GM12878 (cell line): Measurements from ENCODE around the gene KRTAP10-5.

Source experiments
- CEBPZ ChIP-seq: fragments of 150-350 bp; IDR thresholded peaks from 2 replicates; pipeline ENCODE4 v1.6.1; 2016; ENCODE audit warnings: low read depth, low read length
- CTCF ChIP-seq, 3 experiments: IDR thresholded peaks in 2 of 3; conservative IDR thresholded peaks in 1 of 3; 2 replicates each; pipeline ENCODE4 v1.5.1; 2011; ENCODE audit warnings: low read depth in 3 of 3, low read length in 3 of 3, mild to moderate bottlenecking in 3 of 3, control low read depth in 2 of 3, moderate library complexity in 2 of 3, inconsistent platforms in 1 of 3, mixed read lengths in 1 of 3; ENCODE audit not compliant: control insufficient read depth in 2 of 3, insufficient read depth in 1 of 3; ENCODE audit errors: extremely low read depth in 1 of 3
- KAT2A ChIP-seq: conservative IDR thresholded peaks from 2 replicates; pipeline ENCODE4 v1.6.1; 2011; ENCODE audit warnings: low read depth, low read length; ENCODE audit not compliant: control insufficient read depth
- MAX ChIP-seq: IDR thresholded peaks from 2 replicates; pipeline ENCODE4 v1.6.1; 2012; ENCODE audit warnings: low read depth, low read length, improper control_type of control experiment
- NR2C1 ChIP-seq: fragments of 450-650 bp; IDR thresholded peaks from 2 replicates; pipeline ENCODE4 v1.6.1; 2017; ENCODE audit warnings: antibody characterized with exemption, mild to moderate bottlenecking, moderate library complexity
- POLR2A ChIP-seq: IDR thresholded peaks from 2 replicates; pipeline ENCODE4 v1.6.1; 2011; ENCODE audit warnings: low read depth, mild to moderate bottlenecking, low read length
- POLR2AphosphoS2 ChIP-seq: IDR thresholded peaks from 2 replicates; pipeline ENCODE4 v1.6.1; 2011; ENCODE audit warnings: low read depth, mild to moderate bottlenecking, low read length, improper control_type of control experiment, moderate library complexity
- RAD21 ChIP-seq: IDR thresholded peaks from 2 replicates; pipeline ENCODE4 v1.6.1; 2011; ENCODE audit warnings: mild to moderate bottlenecking, low read depth, low read length, moderate library complexity; ENCODE audit not compliant: insufficient read depth
- SPI1 ChIP-seq: IDR thresholded peaks from 2 replicates; pipeline ENCODE4 v1.6.1; 2011; ENCODE audit warnings: low read depth, mild to moderate bottlenecking, low read length, moderate library complexity, borderline replicate concordance; ENCODE audit not compliant: insufficient read depth
- SREBF2 ChIP-seq: IDR thresholded peaks from 2 replicates; pipeline ENCODE4 v1.6.1; 2012; ENCODE audit warnings: mild to moderate bottlenecking, low read length
- STAT1 ChIP-seq: fragments of 450-650 bp; conservative IDR thresholded peaks from 2 replicates; pipeline ENCODE4 v1.6.1; 2014; ENCODE audit warnings: antibody characterized with exemption, mild to moderate bottlenecking
- ZNF274 ChIP-seq: IDR thresholded peaks from one replicate; pipeline ENCODE4 v1.8.0; 2011; ENCODE audit not compliant: insufficient read length, insufficient read depth

- TF ChIP-seq ZNF274 (no peak), CTCF (IDR thresholded peaks at IDR 0.05 in 2 of 3, conservative IDR thresholded peaks at IDR 0.05 in 1 of 3; ENCODE audit: control insufficient read depth in 2 of 3, extremely low read depth in 1 of 3, insufficient read depth in 1 of 3, low read depth in 3 of 3, low read length in 3 of 3) (no peak), SREBF2 (no peak), CEBPZ (no peak), POLR2A (no peak), KAT2A (no peak), RAD21 (no peak), MAX (no peak), NR2C1 (no peak), STAT1 (no peak), SPI1 (no peak), POLR2AphosphoS2 (no peak)
Observed at GRCh38 chr21:44579833-44580144, 615 bp downstream of the KRTAP10-5 start.
